ENCODE results near the gene HSP90AB1. TPM values are rescaled to one million over a fixed set of nuclear protein-coding genes. Genes with fewer than 3 reads are reported as not detected.

HSP90AB1 gene
- total RNA-seq, 1 experiment from 2014 or later: 1,986 TPM

- no peaks in the 10 kb centered on the region for H3K79me1 ChIP-seq (ENCODE audit: insufficient read depth, low read depth, low read length, poor library complexity, severe bottlenecking)
- H2BK15ac ChIP-seq (ENCODE audit: low read depth, low read length): no peak overlapping the region
- H3K14ac ChIP-seq (ENCODE audit: insufficient read depth, low read length): no peak overlapping the region
- H2BK5ac ChIP-seq (ENCODE audit: insufficient read length, low read length): no peak overlapping the region
- TF ChIP-seq, protein P1, sequence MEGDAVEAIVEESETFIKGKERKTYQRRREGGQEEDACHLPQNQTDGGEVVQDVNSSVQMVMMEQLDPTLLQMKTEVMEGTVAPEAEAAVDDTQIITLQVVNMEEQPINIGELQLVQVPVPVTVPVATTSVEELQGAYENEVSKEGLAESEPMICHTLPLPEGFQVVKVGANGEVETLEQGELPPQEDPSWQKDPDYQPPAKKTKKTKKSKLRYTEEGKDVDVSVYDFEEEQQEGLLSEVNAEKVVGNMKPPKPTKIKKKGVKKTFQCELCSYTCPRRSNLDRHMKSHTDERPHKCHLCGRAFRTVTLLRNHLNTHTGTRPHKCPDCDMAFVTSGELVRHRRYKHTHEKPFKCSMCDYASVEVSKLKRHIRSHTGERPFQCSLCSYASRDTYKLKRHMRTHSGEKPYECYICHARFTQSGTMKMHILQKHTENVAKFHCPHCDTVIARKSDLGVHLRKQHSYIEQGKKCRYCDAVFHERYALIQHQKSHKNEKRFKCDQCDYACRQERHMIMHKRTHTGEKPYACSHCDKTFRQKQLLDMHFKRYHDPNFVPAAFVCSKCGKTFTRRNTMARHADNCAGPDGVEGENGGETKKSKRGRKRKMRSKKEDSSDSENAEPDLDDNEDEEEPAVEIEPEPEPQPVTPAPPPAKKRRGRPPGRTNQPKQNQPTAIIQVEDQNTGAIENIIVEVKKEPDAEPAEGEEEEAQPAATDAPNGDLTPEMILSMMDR (conservative IDR thresholded peaks at IDR 0.05): peak; percentile 41; the same call in 2 of the 3 replicates
- no peaks in the 10 kb centered on the region for H3K79me2 ChIP-seq (ENCODE audit: insufficient read depth, low read length)
- H3K9ac ChIP-seq (ENCODE audit: extremely low read depth, insufficient read length, low read length): no peak overlapping the region
- no peak overlapping the region for H2AFZ ChIP-seq (ENCODE audit: low read length)
- H3K4me1 ChIP-seq (ENCODE audit: insufficient read depth, low read length): no peaks in the 10 kb centered on the region
- no peak overlapping the region for H3K56ac ChIP-seq (ENCODE audit: insufficient read length, low read depth, low read length)
- no peak overlapping the region for H2BK120ac ChIP-seq (ENCODE audit: low read depth, low read length, poor library complexity, severe bottlenecking)
- H3K23me2 ChIP-seq (ENCODE audit: insufficient read length, low read depth, low read length, poor library complexity, severe bottlenecking): peaks cover 10% of the 10 kb centered on the region
- H3K36me3 Mint-ChIP-seq (ENCODE audit: insufficient read depth in 1 of 3, low read depth in 3 of 3): peaks cover 23 to 41% (median 34%) of the 10 kb centered on the region in 3 experiments; a peak in 6 of 7 replicates
- peaks cover 40% of the 10 kb centered on the region for H3K27me3 Mint-ChIP-seq (ENCODE audit: low read depth)
- DNase-seq: peak; percentile 54
- peak overlapping the region; percentile 89 for H3K4me2 ChIP-seq (ENCODE audit: insufficient read depth, insufficient read length, low read length)
- H3K18ac ChIP-seq (ENCODE audit: insufficient read length, low read depth, low read length): no peak overlapping the region
- H3K27me3 ChIP-seq (ENCODE audit: insufficient read depth, low read length): no peaks in the 10 kb centered on the region; the same call in 1 of the 2 replicates
- no peak overlapping the region for H3K4ac ChIP-seq (ENCODE audit: low read depth, low read length)
- H3T11ph ChIP-seq (ENCODE audit: low read length): no peak overlapping the region
- no peak overlapping the region for H2AK5ac ChIP-seq (ENCODE audit: insufficient read length, low read length)
- WGBS (ENCODE audit: extremely low coverage, insufficient read length, low lambda C conversion rate): no CpG with 5 or more reads among the region's 20 CpGs
- no peak overlapping the region for H4K5ac ChIP-seq (ENCODE audit: insufficient read length, low read depth, low read length)
- no peak overlapping the region for H3K23ac ChIP-seq (ENCODE audit: insufficient read length, low read depth, low read length)
- H2BK20ac ChIP-seq (ENCODE audit: low read depth, low read length, poor library complexity, severe bottlenecking): no peak overlapping the region
- peak overlapping the region; percentile 63 to 83 for H3K4me3 Mint-ChIP-seq
- no peaks in the 10 kb centered on the region for H3K9me3 ChIP-seq (ENCODE audit: control insufficient read depth, low read depth, low read length)
- H4K20me1 ChIP-seq (ENCODE audit: control insufficient read depth, insufficient read depth, insufficient read length): no peaks in the 10 kb centered on the region
- no peak overlapping the region for H4K8ac ChIP-seq (replicated peaks; ENCODE audit: insufficient read length, low read depth, low read length)
- H3K27ac Mint-ChIP-seq: no peak overlapping the region
- no peaks in the 10 kb centered on the region for H3K9me3 Mint-ChIP-seq
- H3K4me1 Mint-ChIP-seq: peaks cover 13 to 14% of the 10 kb centered on the region in 2 experiments
- H3K27ac ChIP-seq (ENCODE audit: insufficient read length, low read depth, low read length): no peak overlapping the region
- no peak overlapping the region for H4K91ac ChIP-seq (ENCODE audit: insufficient read length, low read depth, low read length)
- H2BK12ac ChIP-seq (ENCODE audit: insufficient read length, low read depth, low read length): no peak overlapping the region
Measured at GRCh38 chr6:44298055-44298803, 51.3 kb downstream of the HSP90AB1 start.
